Brain pericyte (primary cell): ENCODE measurements around the gene TBC1D16.

ENCODE experiments used
- DNase-seq: peaks from one replicate; pipeline ENCODE4 v3.0.0-alpha.2; 2012; ENCODE audit warnings: low read depth, low spot score

TBC1D16 gene

GRCh38 chr17:79988185-79988971, 47.3 kb downstream of the TBC1D16 start:
- DNase-seq = no peak

GRCh38 chr17:79987935-79988184, 47.8 kb downstream of the TBC1D16 start:
- no peak for DNase-seq

- no peak for DNase-seq
These were observed 48.3 kb downstream of the TBC1D16 start for GRCh38 chr17:79987187-79987934.

GRCh38 chr17:79986411-79987186, 49.1 kb downstream of the TBC1D16 start:
- DNase-seq = no peak

DNA sequence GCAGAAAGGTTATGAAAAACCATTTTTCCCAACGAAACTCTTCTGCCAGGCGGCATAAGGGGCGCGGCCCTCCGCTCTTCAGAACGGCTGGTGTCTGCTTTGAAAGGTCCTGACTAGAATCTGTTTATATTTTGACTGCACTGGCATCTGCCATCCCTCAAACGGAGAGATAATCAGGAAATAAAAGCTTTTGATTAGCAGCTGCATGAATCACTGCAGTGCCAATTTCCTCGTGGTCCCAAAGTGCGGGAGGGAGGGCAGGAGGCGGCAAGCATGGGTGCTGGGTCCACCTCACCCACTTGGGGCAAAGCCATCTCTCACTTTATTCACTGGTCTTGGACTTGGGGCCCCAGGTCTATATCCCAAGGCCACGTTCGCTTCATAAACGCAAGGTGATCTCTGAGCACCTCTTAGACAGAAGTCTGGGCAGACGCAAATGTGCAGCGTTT, 49.7 kb downstream of the TBC1D16 start:
- no peak for DNase-seq

DNA sequence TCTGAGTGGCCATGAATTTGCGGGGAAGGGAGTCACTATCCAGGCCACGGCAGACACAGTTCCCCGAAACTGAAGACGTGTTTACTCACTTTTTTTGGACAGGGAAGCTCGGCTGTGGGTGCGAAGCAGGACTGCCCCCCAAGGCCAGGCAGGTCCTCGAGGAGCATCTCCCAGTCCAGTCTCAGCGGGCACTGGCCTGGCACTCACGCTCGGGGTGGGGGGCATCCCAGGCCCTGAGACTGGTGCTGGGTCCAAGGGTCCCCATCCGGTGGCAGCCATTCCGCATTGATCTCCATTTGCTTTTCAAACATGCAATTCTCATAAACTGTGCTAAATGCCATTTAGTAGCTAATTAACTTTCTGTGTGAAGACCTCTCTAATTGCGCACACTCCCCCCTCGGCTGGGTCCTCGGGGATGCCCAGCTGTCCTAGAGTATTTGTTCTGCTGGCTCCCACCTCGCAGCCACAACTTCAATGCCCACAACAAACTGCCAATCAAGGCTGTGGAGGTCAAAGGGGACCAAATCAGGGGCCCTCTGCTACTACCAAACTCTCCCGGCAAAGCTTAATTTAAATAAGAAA, 50.2 kb downstream of the TBC1D16 start:
- no peak for DNase-seq

- no peak for DNase-seq
These were observed 50.8 kb downstream of the TBC1D16 start for GRCh38 chr17:79984877-79985276.

DNA sequence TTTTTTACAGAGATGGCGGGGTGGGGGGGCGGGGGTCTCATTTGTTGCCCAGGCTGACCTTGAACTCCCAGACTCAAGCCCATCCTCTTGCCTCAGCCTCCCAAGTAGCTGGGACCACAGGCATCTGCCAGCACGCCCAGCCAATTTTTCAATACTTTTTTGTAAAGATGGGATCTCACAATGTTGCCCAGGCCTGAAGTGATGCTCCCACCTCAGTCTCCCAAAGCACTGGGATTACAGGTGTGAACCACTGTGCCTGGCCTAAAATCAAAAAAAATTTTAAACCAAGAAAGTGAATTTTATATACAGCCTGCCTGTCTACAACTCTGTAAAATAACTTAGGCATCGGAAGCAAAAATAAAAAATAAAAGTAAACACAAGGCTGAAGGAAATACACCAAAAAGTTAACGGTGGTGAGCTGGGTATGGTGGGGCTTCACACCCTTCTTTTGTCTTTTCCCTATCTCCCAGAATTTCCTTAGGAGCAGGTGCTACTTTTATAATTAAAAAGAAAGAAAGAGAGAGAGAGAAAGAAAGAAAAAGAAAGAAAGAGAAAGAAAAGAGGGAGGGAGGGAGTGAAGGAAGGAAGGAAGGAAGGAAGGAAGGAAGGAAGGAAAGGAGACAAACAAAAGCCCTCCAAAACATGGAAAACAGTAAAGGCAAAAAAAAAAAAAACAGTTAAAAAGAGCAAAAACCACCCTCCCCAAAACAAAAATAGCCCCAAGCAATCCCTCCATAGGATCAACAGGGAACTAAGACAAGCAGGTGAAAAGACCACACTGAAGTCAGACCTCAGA, 51.4 kb downstream of the TBC1D16 start:
- DNase-seq = no peak

- no peak for DNase-seq
These were observed 52.2 kb downstream of the TBC1D16 start for GRCh38 chr17:79983456-79983855.

DNA sequence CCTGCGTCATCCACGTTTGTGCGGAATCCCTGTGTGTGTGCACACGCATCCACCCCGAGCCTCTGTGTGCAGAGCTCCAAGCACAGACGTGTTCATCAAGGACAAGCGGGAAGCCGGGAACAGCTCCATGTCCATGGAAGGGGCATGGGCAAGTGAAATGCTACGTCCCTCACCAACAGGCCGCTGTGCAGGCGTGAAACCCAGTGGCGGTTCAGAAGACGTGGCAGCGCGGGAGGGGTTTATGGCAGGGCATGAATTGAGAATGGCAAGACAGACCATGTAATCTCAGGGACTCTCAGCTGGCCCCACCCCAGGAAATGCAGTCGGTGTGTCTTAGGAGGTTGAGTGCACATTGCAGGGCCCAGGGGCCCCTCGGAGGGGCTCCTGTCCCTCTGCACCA, 52.7 kb downstream of the TBC1D16 start:
- DNase-seq = no peak

DNA sequence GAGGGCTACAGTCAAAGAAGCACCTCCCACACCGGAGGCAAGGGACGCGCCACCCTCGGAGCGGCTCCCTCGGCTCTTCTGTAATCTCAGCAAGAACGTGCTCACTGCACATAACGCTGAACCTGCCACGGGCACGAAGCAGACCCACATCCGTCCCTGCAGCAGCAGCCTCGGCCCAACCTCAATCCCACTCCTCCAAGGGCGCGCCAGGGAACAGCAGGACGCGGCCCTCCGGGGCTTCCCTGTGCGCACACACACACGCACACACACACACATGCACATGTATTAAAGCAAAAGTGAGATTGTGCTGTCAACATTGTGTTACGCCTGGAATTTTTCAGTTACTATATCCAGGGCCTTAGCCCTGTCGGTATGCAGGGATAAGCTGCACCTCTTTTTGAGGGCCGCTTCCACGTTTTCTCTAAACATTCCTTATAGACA, 54.0 kb downstream of the TBC1D16 start:
- no peak for DNase-seq

DNA sequence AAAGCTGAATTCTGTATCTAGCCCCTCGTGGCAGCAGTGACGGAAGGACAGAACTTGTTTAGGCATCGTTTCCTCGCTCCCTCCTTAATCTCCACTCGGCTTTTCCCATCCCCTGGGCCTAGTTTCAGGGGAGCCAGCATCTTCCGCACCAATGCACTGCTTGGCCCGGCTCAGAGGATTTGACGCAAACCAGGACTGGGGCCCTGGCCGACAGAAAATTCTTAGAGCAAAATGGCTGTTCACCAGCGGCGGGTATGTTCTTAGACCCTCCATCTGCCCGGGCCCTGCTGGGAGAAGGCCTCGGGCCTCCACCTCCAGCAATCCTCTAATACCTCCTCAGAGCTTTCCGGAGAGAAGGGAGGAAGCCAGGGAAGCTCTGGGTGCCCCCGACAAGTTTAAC, 54.6 kb downstream of the TBC1D16 start:
- DNase-seq = no peak

DNA sequence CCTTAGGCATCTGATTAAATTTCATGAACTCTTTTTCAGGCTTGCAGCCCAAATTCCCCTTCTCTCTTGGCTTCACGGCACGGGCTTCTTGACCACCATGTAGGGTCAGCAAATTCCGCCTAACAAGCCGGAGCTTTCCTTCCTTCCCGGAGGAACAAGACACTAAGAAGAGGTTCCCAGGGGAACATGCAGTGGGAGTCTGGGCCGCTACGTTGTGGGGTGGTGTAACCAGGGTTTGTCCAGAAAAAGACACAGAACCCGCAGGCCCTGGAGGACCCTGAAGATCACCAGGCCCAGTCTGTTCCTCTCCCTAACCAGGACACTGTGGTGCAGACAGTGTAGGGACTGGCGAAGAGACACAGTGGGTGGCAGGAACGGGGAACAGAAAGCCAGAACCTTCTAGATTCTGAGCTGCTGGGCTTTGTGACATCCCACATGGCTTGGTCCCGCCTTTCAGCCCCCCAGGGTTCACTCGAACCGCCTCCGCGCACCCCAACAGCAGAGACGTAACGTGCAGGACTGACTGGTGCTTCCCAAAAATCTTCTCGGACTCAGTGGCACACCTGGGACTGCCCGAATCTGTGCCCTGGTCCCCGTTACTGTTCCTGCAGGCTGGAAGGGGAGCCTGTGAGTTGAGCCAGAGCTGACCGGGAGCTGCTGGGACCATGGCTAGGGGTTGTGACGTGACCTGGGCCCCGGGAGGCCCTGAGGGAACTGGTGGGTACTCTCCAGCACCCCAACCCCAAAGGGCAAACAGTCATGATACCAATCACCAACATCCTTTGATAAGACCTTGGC, 55.2 kb downstream of the TBC1D16 start:
- DNase-seq = no peak

DNA sequence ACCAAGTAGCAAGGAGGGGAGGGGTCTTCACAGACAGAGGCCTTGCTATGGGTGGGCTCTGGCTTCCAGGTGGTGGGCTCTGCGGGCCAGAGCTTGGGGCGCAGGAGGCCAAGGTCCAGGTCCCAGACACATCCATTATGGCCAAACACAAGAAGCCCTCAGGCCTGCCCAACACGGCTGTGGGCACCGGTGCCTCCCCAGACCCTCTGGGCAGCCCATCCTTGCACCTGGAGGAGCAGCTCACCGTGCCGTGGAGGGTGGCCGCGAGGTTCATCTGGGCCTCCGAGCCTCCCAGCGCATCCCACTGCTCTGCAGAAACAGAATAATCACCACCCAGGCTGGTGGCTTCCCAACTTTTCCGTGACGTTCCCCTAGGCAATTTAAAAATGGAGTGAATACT, 55.9 kb downstream of the TBC1D16 start:
- DNase-seq = no peak

GRCh38 chr17:79979221-79979741, 56.4 kb downstream of the TBC1D16 start:
- DNase-seq = no peak

- DNase-seq = no peak
These were observed 57.2 kb downstream of the TBC1D16 start for GRCh38 chr17:79978548-79978855.

DNA sequence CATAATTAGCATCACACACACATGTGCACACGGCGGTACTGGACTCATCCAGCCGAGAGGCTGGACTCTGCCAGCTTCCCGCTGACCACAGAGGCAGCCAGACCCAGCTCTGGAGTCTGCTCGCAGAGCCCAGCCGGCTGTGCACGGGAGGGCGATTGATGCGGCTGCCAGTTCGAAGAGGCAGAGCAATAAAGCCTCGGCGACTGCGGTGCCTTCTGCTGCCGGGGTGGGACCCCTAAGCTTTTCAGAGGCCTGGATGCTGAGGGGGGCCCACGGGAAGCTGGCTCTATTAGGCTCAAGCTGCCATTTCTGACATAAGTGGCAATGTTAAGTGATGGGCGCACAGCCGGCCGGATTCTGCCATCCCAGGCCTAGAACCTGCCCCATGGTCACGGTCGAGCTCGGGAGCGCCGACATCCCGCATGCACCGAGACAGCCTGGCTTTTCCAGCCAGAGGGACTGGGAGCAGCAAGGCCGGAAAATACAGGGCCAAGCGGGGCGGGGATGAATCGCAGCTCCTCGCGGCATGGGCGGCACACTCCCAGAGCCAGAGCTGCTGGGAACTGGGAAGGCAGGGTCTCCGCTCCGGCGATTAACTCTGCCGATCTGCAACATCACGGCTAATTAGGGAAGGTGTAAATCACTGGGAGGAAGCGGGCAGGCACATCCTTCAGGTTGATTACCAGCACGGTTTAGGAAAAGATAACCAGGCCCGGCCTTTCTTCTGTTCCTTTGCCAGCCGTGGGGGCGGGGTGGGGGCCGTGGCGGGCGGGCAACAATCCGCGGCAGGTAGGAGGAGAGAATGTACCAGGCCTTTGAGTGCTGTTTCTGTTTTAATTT, 57.7 kb downstream of the TBC1D16 start:
- no peak for DNase-seq

- DNase-seq = no peak
These were observed 58.5 kb downstream of the TBC1D16 start for GRCh38 chr17:79977161-79977631.

DNA sequence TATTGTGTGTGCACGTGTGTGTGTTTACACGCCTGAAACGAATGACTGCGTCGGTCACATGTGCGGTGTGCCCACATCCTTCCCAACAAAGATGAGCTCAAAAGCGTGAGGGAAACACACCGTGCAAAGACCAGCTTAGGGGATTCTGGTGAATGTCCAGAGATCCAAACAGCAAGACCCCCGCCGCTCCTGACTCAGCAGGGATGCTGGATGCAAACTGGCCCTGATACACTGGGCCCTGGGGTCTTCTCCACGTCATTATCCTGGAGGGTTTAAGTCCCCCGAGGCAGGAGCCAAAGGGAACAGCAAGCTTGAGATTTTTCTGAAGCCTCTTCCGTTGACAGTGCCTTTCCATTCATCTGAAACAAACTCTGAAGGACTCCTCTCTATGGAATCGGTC, 59.2 kb downstream of the TBC1D16 start:
- no peak for DNase-seq
